ENCODE data around the gene SHANK1. TPM values are rescaled to one million over a fixed set of nuclear protein-coding genes. Genes with fewer than 3 reads are reported as not detected.

Gene SHANK1
- total RNA-seq, 1 donor from 2014 or later = 0.40 TPM

GRCh38 chr19:50718255-50719118 lies 1.1 kb downstream of the SHANK1 start:
- DNase-seq (no peak), ATAC-seq (ENCODE audit: poor library complexity) (no peak)
- intact Hi-C loops (cut with DNase I) = no loop called here

- ATAC-seq (ENCODE audit: poor library complexity) (no peak), DNase-seq (no peak)
- intact Hi-C loops (cut with DNase I) = no loop called here
Measured at GRCh38 chr19:50717891-50718254, 1.7 kb downstream of the SHANK1 start.

- intact Hi-C loops (cut with DNase I) = no loop called here
- no peak for ATAC-seq (ENCODE audit: poor library complexity)
Measured at GRCh38 chr19:50717026-50717723, 2.4 kb downstream of the SHANK1 start.

GRCh38 chr19:50716178-50717025 lies 3.2 kb downstream of the SHANK1 start:
- ATAC-seq (ENCODE audit: poor library complexity) (no peak), DNase-seq (no peak)
- intact Hi-C loops (cut with DNase I) = no loop called here

More at GRCh38 chr19:50717026-50717723, 2.4 kb downstream of the SHANK1 start:
- DNase-seq = no peak

- DNase-seq (no peak), ATAC-seq (ENCODE audit: poor library complexity) (no peak)
Measured at GRCh38 chr19:50713556-50714236, 5.9 kb downstream of the SHANK1 start.

GRCh38 chr19:50712833-50713232 lies 6.8 kb downstream of the SHANK1 start:
- DNase-seq (no peak), ATAC-seq (ENCODE audit: poor library complexity) (no peak)
- intact Hi-C loops (cut with DNase I) = no loop called here

More at GRCh38 chr19:50713556-50714236, 5.9 kb downstream of the SHANK1 start:
- intact Hi-C loops (cut with DNase I) = no loop called here

- DNase-seq (no peak), ATAC-seq (ENCODE audit: poor library complexity) (no peak)
- intact Hi-C loops (cut with DNase I) = no loop called here
Measured at GRCh38 chr19:50711805-50712204, 7.8 kb downstream of the SHANK1 start.

- no peak for ATAC-seq (ENCODE audit: poor library complexity)
- intact Hi-C loops (cut with DNase I) = no loop called here
- DNase-seq = no peak
Measured at GRCh38 chr19:50711196-50711595, 8.4 kb downstream of the SHANK1 start.

GRCh38 chr19:50710612-50711011 lies 9.0 kb downstream of the SHANK1 start:
- ATAC-seq (ENCODE audit: poor library complexity) (no peak), DNase-seq (no peak)
- intact Hi-C loops (cut with DNase I) = no loop called here

- no peak for ATAC-seq (ENCODE audit: poor library complexity)
- intact Hi-C loops (cut with DNase I) = no loop called here
- DNase-seq = no peak
Measured at GRCh38 chr19:50710094-50710493, 9.5 kb downstream of the SHANK1 start.

- no peak for ATAC-seq (ENCODE audit: poor library complexity)
- intact Hi-C loops (cut with DNase I) = no loop called here
- no peak for DNase-seq
Measured at GRCh38 chr19:50708179-50708879, 11.3 kb downstream of the SHANK1 start.

- intact Hi-C loops (cut with DNase I) = no loop called here
- DNase-seq = no peak
- no peak for ATAC-seq (ENCODE audit: poor library complexity)
Measured at GRCh38 chr19:50706387-50706786, 13.2 kb downstream of the SHANK1 start.

GRCh38 chr19:50705422-50706019 lies 14.1 kb downstream of the SHANK1 start:
- ATAC-seq (ENCODE audit: poor library complexity) = no peak
- DNase-seq = no peak
- intact Hi-C loops (cut with DNase I) = no loop called here

- intact Hi-C loops (cut with DNase I) = no loop called here
- no peak for ATAC-seq (ENCODE audit: poor library complexity)
Measured at GRCh38 chr19:50703915-50704796, 15.4 kb downstream of the SHANK1 start.

GRCh38 chr19:50702871-50703829 lies 16.5 kb downstream of the SHANK1 start:
- ATAC-seq (ENCODE audit: poor library complexity) (no peak), DNase-seq (no peak)
- intact Hi-C loops (cut with DNase I) = no loop called here

More at GRCh38 chr19:50703915-50704796, 15.4 kb downstream of the SHANK1 start:
- DNase-seq = no peak

Data from Right ventricle myocardium superior (tissue), 1 donor.